Middle frontal gyrus (tissue), 1 donor: ENCODE results near the gene DSP.

Experiments
- DNase-seq: peaks from one replicate; pipeline ENCODE4 v3.0.0-alpha.2; 2015; ENCODE audit warnings: low spot score; ENCODE audit errors: extremely low spot score

The DSP gene

DNA sequence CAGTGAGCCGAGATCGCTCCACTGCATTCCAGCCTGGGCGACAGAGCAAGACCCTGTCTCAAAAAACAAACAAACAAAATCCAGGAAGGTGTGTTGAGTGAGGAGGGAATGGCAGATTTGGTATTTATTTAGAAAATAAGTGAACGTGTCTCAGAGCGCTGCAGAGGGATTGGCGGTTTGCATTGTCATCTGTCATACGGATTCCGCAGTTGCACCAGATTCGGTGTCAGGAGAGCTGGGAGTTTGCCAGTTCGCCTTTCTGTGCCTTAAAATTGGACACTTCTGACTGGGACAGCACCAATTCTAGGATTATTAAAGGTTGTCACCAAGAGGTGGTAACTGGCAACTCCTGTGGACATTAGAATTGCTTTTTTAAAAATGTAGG lies 49.4 kb downstream of the DSP start:
- DNase-seq, result no peak

DNA sequence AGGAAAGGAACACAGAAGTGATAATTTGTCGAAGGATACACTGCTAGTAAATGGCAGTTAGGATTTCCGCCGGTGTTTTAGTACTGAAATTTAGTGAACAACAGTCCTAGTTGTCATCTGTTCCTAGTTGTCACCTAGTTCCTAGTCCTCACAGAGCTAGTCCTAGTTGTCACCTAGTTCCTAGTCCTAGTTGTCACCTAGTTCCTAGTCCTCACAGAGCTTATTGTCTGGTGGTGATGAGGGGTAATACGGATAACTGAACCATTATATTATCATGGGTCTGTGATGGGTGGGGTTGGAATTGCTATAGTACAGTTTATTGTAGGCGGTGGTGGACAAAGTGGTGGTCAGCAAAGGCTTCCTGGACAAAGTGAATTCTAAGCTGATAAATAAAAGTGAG lies 50.3 kb downstream of the DSP start:
- no peak for DNase-seq

DNA sequence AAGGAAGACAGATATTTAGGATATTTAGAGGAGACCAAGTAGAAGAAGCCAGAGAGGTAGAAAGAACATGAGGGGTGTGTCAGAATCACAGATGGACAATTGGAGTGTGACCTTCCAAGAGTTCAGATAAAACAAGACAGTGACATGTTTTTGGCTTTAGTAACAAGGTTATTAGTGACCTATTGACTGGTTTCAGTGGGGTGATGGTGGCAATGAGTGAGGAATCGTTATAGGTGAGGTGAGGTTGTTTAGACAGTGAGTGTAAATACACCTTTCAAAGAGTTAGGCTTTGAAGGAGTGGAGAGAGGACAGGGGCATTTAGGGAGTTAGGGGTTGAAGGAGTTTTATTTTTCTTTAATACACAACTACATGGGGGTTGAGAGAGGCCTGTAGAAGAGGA lies 51.8 kb downstream of the DSP start:
- DNase-seq, result no peak

GRCh38 chr6:7594579-7595125 lies 53.2 kb downstream of the DSP start:
- no peak for DNase-seq

DNA sequence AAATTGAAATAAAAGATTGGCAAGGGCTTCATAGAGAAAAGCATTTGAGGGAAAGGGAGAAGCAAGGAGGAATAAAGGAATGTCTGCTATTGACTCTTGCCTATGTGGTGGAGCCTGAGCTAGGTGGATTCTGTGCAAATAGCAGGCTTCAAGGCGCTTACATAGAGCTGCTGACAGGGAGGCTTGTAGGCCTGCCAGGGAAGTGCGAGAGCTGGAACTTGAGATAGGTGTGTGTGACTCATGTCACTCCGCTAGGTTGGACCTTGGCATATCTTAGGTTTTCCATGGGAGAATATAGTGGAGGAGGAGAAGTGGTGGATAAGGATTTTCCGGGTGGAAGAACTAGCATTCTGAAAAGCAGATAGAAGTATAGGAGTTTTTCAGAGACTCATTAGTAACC lies 62.5 kb downstream of the DSP start:
- DNase-seq, result no peak

DNA sequence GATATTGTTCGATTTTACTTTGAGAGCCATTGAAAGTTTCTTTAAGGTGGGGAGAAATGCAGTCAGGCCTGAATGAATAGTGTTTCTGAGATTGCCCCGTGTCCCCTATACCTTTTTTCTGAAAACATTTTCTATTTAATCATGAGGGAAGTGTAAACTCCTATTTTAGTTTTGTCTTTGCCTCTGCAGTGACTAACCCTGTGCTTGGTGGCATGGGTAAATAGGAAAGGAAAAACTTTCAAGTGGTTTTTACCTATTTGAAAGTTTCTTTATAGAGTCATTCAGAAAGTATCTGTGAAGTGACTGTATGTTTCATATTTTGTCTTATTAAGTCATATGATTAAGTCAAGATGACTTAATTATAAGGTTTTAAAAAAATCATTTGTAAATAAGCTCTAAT lies 63.0 kb downstream of the DSP start:
- DNase-seq, result no peak

DNA sequence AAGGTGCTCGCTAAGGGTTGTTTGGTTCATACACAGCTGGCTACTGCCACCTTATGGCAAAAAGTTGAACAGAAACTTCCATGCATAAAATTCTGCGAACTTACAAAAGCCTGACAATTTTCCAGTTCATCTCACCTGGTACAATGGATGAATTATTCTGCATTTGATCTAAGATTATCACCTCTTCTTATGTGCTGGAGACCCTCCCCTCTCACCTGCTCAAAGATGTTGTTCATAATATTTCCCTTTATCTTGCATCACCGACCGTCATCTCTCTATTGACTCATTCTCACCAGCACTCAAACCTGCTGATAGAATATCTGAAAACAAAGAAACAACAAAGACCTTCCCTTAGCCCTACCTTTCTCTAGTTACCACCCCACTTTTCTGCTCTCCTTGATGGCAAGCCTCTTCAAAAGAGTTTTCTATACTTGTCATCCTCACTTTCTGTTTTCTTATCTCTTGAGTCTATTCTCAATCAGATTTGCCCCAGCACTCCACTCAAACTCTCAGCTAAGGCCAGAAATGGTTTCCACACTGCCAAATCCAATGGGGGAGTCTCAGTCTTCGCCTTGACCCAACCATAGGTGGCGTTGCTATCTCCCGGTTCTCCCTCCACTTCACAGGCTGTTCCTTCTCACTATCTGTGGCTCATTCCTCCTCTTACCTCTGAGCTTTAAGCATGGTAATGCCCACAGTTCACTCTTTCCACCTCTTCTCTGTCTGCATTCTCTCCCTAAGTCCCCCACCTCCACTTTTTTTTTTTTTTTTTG lies 74.3 kb downstream of the DSP start:
- DNase-seq, result peak; percentile 40

DNA sequence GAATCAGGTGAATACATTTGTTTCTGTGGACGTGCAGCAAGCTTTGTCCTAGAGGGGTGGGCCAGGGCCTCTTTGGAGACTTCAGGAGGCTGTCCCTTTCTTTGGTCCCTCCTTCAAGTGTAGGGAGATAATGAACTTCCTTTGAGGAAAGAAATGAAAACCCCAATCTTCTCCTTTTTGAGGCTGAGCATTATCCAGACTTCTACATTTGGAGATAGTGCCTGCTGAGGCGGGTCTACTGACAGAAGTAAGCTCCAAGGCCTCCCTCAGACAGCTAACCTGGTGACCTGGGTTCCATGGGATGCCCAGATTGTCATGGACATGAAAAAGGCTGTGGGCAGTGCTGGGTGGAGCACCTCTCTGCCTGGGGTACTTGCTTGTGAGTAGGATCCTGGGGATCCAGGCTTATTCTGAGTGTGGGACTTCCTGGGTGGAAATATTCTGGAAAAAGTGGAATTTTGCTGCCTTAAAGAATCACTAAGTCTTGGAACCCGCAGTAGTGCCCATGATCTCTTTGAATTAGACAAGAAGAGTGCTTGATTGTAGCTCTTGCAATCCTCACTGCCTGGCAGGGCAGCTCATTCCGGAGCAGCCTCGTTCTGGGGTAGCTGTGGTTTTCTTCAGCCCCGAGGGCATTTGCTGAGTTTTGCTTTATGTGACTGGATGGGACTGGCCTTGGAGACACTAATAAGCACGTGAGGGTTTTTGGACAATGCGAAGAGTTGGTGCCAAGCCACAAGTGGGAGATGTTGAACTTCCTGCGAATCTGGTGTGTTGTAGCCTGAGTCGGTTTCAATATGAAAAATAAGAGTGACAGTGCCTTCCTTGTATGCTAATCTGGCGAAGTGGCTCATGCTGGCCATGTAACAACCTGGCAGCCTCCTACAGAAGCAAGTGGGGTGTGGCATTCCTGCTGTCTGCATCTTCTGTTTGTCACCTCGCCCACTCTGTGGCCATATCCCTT lies 76.6 kb downstream of the DSP start:
- DNase-seq, result no peak

GRCh38 chr6:7621761-7622160 lies 80.3 kb downstream of the DSP start:
- DNase-seq, result no peak

DNA sequence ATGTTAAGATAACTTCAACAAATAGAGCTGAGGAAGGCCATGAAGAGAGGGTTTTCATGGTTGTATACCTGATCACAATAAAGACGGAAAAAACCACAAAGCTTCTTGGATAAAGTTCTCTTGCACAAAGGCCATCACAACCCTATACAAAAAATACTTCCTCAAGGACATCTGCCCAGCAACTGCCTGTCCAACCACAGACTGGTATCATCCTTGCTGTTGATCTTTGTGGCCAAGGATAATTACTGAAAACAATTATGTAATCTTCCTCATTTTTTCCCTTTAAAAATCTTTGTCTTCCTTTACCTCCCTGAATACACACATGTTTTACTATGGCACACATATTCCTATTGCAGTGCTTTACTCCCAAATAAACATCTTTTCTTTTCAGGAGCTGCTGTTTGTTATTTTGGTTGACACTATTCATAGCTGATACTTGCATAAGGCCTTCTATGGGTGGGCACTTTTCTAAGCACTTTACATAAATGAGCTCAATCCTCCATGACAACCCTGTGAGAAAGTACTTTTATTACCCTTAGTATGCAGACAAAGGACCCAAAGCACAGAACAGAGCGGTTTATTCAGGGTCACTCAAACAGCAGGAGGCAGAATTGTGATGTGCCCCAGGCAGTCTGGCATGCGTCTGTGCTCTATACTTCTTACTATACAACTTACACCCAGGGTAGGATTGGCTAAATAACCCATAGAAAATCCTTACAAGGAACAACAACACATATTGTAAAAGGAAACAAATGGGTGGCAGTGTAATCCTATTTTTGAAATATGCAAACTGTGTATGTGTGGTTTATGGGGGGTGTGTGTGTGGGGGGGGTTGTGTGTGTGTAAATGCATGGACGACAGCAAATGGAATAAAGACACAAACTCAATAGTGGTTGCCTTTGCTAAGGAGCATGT lies 83.6 kb downstream of the DSP start:
- no peak for DNase-seq

GRCh38 chr6:7628479-7628878 lies 87.0 kb downstream of the DSP start:
- DNase-seq, result no peak

- no peak for DNase-seq
Measured at GRCh38 chr6:7628909-7629308, 87.4 kb downstream of the DSP start.

GRCh38 chr6:7629321-7629720 lies 87.8 kb downstream of the DSP start:
- no peak for DNase-seq

DNA sequence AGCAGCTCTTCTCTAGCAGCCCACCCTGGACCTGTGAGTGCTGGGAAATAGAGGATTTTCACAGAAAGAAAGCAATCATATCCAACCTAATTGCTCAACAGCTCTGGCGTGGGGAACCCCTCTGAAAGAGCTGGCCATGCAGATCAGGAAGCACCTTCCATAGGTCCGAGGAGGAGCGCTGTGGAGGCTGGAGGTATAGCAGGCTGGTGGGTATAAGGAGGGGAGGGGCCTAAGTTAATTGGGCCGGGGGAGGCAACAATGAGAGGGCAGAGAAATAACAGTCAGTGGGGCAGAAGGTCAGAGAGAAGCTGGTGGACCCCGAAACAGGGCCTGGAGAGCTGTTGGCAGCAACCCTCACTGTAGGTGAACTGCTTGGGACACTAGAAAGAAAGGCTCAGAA lies 89.3 kb downstream of the DSP start:
- DNase-seq, result no peak

DNA sequence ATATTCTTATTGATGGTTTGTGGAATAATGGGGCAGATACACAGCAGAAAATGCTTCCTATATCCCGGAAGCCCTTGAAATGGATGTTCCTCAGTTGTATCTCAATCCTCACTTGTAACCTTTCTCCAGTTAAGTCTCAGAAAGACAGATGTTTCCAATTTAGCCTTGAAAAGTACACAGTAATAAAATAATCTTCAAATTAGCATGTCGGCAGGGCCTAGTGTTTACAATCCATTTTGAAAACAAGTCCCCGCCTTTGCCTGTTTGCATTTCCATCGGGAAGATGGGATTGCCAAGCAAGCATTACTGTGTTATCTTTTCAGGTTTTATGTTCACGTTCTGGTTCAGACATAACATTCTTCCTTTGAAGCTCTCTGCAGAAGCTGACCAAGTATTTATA lies 90.0 kb downstream of the DSP start:
- no peak for DNase-seq

- no peak for DNase-seq
Measured at GRCh38 chr6:7632501-7633290, 91.2 kb downstream of the DSP start.

DNA sequence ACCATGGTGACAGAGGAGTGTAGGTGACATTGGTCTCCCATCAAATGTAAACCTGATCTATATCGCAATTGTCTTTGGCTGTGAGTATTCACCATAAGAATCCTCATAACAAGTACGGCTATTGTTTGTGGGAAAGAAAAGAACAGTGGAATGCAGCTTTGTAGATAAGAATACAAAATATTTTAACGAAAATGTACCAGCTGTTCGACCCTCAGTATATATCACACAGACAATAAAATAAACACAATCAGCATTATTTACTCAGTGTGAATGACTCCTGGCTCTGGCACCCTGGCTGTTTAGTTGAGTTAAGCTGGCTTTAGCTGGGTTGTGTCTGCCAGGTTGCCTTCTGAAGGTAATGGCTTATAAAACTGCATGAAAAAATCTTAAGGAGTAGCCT lies 91.9 kb downstream of the DSP start:
- DNase-seq, result no peak

- DNase-seq, result no peak
Measured at GRCh38 chr6:7636151-7636550, 94.7 kb downstream of the DSP start.
